Naive thymus-derived CD8-positive, alpha-beta T cell (primary cell): Measurements from ENCODE around the gene SPC25. TPM values are rescaled to one million over a fixed set of nuclear protein-coding genes. Genes with fewer than 3 reads are reported as not detected.
A peak's percentile ranks its signal among the peaks of the same experiment; 100 is the strongest.
"Not testable (repeated sequence)": the region's sequence is repeated elsewhere in the genome, so short reads cannot be mapped to it uniquely, and the experiment has no call there.

Experiments used
- ATAC-seq, 2 donors: fragments of 150-1000 bp; cut with Tn5 transposase in 1 of 2; sonication (Bioruptor Pico), chemical (Tn5 transposase) in 1 of 2; 1 replicate in 1 of 2; 2 replicates in 1 of 2; pipeline ENCODE4 v1.10.0; 2021; ENCODE audit warnings: mild to moderate bottlenecking in 2 of 2, moderate library complexity in 2 of 2
- POLR2A ChIA-PET: fragments of 350-600 bp; sonication (Branson Sonifier 250); formaldehyde crosslinking; loops from one replicate; lab custom pipeline; 2021; ENCODE audit warnings: antibody characterized with exemption; lab: Charles Lee
- DNase-seq, 10 donors: peaks; one replicate each; pipeline versions ENCODE4 v3.0.0 to v3.0.0-alpha.2; 2020 to 2022
- H3K27ac Mint-ChIP-seq, 10 donors: one replicate each; pipeline ENCODE4 v1.8.0; 2020 to 2022; ENCODE audit warnings: mild to moderate bottlenecking in 10 of 10, mixed read lengths in 10 of 10, moderate library complexity in 4 of 10, inconsistent platforms in 1 of 10
- H3K27me3 Mint-ChIP-seq, 5 donors: one replicate each; pipeline ENCODE4 v1.8.0; 2021 to 2022; ENCODE audit warnings: mixed read lengths in 5 of 5
- H3K36me3 Mint-ChIP-seq, 3 donors: one replicate each; pipeline ENCODE4 v1.8.0; 2020 to 2022; ENCODE audit warnings: mixed read lengths in 3 of 3, mild to moderate bottlenecking in 2 of 3, inconsistent platforms in 1 of 3
- H3K4me1 Mint-ChIP-seq, 4 donors: one replicate each; pipeline ENCODE4 v1.8.0; 2021 to 2022; ENCODE audit warnings: mixed read lengths in 4 of 4
- H3K4me3 Mint-ChIP-seq, 10 donors: one replicate each; pipeline ENCODE4 v1.8.0; 2020 to 2022; ENCODE audit warnings: mild to moderate bottlenecking in 10 of 10, mixed read lengths in 10 of 10, moderate library complexity in 6 of 10, inconsistent platforms in 1 of 10
- H3K9me3 Mint-ChIP-seq, 9 donors: one replicate each; pipeline ENCODE4 v1.8.0; 2020 to 2022; ENCODE audit warnings: mixed read lengths in 9 of 9, mild to moderate bottlenecking in 3 of 9, inconsistent platforms in 1 of 9, moderate library complexity in 1 of 9
- polyA plus RNA-seq, 3 donors: library from polyadenylated mRNA; unstranded; fragments of 300-500 nt; fragmentation: Illumina TruSeq; gene quantifications; one replicate each; pipeline ENCODE4 v1.2.3, GENCODE V29; 2021
- total RNA-seq, 8 experiments: library from RNA in 2 of 8; stranded (reverse) in 2 of 8; gene quantifications; one replicate each; pipeline ENCODE4 v1.2.3 and lab custom pipeline; 2021 to 2026

The SPC25 gene, protein sequence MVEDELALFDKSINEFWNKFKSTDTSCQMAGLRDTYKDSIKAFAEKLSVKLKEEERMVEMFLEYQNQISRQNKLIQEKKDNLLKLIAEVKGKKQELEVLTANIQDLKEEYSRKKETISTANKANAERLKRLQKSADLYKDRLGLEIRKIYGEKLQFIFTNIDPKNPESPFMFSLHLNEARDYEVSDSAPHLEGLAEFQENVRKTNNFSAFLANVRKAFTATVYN
- total RNA-seq, result under 1 TPM in 1 of 2 experiments, not detected in 1; 0.26 TPM
- not detected for polyA plus RNA-seq
- total RNA-seq (lab: John Stamatoyannopoulos, UW), result 0 to 0.49 (median 0) reads per million in 6 experiments

DNA sequence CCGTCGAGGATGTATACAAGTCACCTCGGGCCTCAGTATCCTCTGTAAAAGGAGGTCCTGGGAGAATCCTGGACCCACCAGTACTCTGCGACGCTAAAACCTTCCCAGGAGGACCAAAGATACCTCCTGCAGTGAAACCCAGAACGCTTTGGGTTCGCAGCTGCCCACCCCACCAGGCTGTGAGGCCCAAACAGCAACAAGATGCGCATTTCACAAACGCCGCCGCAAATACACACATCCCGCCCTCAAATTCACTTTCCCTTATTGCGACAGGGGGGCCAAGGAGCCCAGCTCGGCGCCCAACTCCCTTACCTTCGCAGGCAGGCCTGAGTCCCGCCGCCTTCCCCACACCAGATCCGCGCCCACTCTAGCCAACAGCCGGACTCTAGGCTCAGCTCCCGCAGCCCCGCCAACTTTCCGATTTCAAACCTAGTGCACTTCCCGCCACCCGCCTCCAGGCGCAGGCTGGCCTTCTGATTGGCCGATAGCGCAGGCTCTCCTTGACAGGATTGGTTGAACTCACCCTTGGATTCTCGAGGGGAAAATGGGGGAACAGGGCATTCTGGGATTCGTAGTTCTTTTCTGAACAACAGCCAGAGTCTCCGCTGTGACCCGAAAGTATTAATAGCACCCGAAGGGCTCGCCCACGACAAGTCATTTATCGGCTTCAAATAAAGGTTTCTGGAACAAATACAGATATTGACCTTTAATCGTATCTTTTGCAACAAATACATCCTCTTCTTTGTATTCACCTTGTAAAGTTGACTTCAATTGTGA lies at the start of gene SPC25:
TSS of gene SPC25 (minus strand) at position 425 of the 777 bp plus-strand sequence. CDS start 911 bp downstream, outside the sequence.
- peak within 1 kb of the TSS; percentile 88 to 99 (median 93) for H3K4me3 Mint-ChIP-seq
- POLR2A ChIA-PET, result no interaction called here
- H3K36me3 Mint-ChIP-seq, result no peaks in the 10 kb centered on the region
- H3K27ac Mint-ChIP-seq, result peak within 1 kb of the TSS in 7 of 10 donors; percentile 1 to 78 (median 41)
- DNase-seq, result peak; percentile 71 to 92 (median 82)
- peaks cover 4 to 14% (median 9%) of the 10 kb centered on the region in 4 donors for H3K4me1 Mint-ChIP-seq
- no peaks in the 10 kb centered on the region for H3K9me3 Mint-ChIP-seq
- H3K27me3 Mint-ChIP-seq, result peaks cover 3 to 18% (median 4%) of the 10 kb centered on the region in 5 donors
- peak; percentile 99 to 100 for ATAC-seq

DNA sequence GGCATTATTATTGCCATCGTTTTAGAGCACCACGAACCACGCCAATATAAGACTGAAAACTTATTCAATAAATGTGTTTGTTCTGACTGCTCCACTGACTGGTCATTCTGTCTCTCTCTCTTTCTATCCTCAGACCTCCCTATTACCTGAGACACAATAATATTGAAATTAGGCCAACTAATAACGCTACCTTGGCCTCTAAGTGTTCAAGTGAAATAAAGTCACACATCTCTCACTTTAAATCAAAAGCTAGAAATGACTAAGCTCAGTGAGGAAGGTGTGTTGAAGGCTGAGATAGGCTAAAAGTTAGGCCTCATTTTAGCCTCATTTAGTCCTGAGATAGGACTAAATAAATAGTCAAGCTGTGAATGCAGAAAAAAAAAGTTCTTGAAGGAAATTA lies 49.7 kb upstream of the SPC25 start:
- ATAC-seq (no peak), DNase-seq (no peak)
- POLR2A ChIA-PET, result no interaction called here
- Mint-ChIP-seq H3K4me1 (no peaks in the 10 kb centered on the region), H3K4me3 (no peak overlapping the region), H3K36me3 (no peaks in the 10 kb centered on the region), H3K9me3 (no peaks in the 10 kb centered on the region), H3K27ac (no peak overlapping the region), H3K27me3 (peaks cover 0 to 12% (median 1%) of the 10 kb centered on the region in 5 donors)

DNA sequence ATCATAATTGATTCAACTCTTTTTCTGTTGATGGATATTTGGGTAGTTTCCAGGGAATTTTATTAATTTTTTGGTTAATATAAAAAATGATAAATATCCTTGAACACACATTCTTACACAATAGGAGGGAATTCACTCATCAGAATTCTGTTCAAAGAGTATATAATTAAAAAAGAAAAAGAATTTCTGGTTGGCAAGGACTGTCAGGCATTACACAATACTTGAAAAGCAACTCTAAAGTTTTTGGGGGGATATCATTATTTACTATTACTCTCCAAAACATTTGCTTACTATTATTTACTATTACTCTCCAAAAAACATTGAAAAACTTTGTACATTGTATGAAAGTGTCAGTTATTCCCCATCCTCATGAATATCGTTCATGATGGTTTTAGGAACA lies 48.8 kb upstream of the SPC25 start:
- Mint-ChIP-seq H3K4me3 (no peak overlapping the region), H3K9me3 (no peaks in the 10 kb centered on the region), H3K36me3 (no peaks in the 10 kb centered on the region), H3K4me1 (no peaks in the 10 kb centered on the region), H3K27me3 (peaks cover 0 to 19% (median 4%) of the 10 kb centered on the region in 5 donors), H3K27ac (no peak overlapping the region)
- DNase-seq (no peak), ATAC-seq (no peak)
- POLR2A ChIA-PET, result no interaction called here

DNA sequence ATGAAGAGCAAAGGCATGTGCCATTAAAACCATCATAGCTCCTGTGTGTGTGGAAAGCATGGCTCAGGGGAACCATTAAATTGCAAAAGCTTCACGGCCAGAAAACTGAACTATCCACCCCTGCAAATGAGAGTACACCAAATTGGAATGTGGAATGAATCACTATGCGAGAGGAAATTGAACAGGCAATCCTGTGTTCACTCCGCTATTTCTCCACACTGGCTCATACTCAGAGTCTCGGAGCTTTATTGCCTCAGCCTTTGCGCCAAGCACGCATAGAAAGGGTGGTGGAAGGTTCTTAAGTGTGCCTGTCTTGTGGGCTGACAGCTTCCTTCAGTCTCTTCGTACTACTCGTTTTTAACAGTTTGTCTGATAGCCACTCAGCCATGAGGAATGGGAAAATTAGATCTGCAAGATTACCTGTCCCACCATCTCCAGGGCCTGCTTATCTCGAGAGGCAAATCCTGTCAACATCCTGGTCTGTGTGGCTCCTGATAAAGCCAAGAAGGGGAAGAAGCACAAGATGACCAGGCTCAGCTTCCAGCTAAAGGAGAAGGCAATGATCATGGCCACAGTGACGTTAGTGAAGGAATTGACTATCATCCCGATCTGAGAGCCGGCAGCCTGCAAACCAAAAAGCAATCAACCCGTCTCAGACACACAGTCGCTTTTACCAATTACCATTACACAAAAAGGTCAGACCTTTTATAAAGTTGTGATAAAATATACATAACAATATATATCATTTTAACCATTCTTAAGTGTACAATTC lies 45.8 kb upstream of the SPC25 start:
- Mint-ChIP-seq H3K9me3 (peaks cover 0 to 2% (median 0%) of the 10 kb centered on the region in 9 donors), H3K4me1 (peaks cover 0 to 3% (median 0%) of the 10 kb centered on the region in 4 donors), H3K27ac (no peak overlapping the region), H3K36me3 (no peaks in the 10 kb centered on the region), H3K4me3 (no peak overlapping the region), H3K27me3 (peaks cover 2 to 27% (median 8%) of the 10 kb centered on the region in 5 donors)
- no peak for ATAC-seq
- POLR2A ChIA-PET, result no interaction called here
- DNase-seq, result no peak

DNA sequence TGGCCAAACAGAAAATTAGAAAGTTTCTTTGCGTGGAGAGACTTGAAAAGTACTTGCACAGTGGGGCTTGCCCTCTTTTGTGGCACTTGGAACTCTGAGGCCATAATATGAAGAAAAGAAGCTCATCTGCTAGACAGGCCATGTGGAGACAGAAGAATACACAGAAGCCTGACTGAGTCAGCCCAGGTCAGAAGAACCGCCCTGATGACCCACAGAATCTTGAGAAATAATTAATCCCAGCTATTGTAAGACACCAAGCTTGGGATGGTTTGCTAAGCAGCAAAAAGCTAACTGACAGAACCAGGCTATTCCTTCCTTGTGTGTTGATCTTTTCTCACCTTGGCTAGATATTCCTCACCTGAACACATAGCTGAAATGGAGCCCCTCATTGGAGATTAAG lies 44.6 kb upstream of the SPC25 start:
- H3K36me3 Mint-ChIP-seq, result no peaks in the 10 kb centered on the region
- no peak overlapping the region for H3K4me3 Mint-ChIP-seq
- POLR2A ChIA-PET, result no interaction called here
- peaks cover 0 to 3% (median 0%) of the 10 kb centered on the region in 4 donors for H3K4me1 Mint-ChIP-seq
- H3K27me3 Mint-ChIP-seq, result peaks cover 2 to 27% (median 8%) of the 10 kb centered on the region in 5 donors
- no peak overlapping the region for H3K27ac Mint-ChIP-seq
- ATAC-seq, result no peak
- peaks cover 0 to 2% (median 0%) of the 10 kb centered on the region in 9 donors for H3K9me3 Mint-ChIP-seq
- DNase-seq, result no peak

DNA sequence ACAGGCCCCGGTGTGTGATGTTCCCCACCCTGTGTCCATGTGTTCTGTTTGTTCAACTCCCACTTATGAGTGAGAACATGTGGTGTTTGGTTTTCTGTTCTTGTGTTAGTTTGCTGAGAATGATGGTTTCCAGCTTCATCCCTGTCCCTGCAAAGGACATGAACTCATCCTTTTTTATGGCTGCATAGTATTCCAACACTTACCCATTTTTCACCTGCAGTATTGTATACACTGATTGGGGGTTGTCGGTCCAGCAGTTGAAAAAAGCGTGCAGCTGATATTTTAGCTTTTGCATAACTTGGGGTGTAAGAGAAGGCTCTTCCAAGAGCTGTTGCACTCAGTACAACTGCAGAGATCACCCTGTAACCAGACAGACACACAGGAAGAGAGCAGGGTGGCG lies 41.9 kb upstream of the SPC25 start:
- H3K4me3 Mint-ChIP-seq, H3K27ac Mint-ChIP-seq, DNase-seq, H3K9me3 Mint-ChIP-seq, ATAC-seq, H3K4me1 Mint-ChIP-seq, H3K36me3 Mint-ChIP-seq, POLR2A ChIA-PET: not testable (repeated sequence)
- peaks cover 4 to 27% (median 11%) of the 10 kb centered on the region in 5 donors for H3K27me3 Mint-ChIP-seq

DNA sequence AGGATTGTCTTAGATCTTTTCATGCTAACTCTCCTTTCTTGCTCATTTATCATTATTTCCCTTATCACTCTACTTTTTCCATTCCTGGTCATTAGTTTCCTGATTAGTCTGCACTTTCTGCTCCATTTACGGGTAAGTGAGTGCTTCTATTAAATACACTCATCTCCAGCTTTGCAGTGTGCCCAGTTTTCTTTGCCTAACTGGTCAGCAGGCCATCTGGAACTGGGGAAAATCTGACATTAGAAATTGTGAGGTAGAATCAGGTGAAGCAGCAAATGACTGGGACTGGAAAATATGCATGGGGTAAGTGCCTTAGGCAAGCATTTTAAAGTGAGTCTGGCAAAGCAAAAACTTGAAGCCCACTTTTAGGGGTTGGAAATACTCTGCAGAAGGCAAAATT lies 40.0 kb upstream of the SPC25 start:
- peaks cover 0 to 2% (median 0%) of the 10 kb centered on the region in 9 donors for H3K9me3 Mint-ChIP-seq
- ATAC-seq (no peak), DNase-seq (no peak)
- H3K4me1 Mint-ChIP-seq, result peaks cover 0 to 4% (median 1%) of the 10 kb centered on the region in 4 donors
- H3K27me3 Mint-ChIP-seq, result peaks cover 8 to 24% (median 15%) of the 10 kb centered on the region in 5 donors
- no peak overlapping the region for H3K27ac Mint-ChIP-seq
- H3K36me3 Mint-ChIP-seq, result no peaks in the 10 kb centered on the region
- POLR2A ChIA-PET, result no interaction called here
- H3K4me3 Mint-ChIP-seq, result no peak overlapping the region

DNA sequence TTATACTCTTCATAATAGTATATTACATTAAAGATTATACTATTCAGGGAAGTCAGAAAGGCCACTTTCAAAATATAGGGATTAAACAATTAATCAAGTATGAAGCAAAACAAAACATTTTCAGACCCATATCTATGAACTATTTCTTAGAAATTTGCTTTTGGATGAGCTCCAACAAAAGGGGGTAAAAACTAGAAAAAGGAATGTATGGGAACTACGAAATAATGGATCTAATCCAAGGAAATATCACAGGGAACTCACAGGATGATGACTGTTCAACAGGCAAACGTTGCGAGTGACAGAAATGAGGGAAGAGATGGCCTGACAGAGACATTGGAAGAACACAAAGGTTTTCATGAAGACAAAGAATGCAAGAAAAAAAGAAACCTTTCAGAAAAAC lies 38.8 kb upstream of the SPC25 start:
- H3K36me3 Mint-ChIP-seq, result no peaks in the 10 kb centered on the region
- peaks cover 0 to 2% (median 0%) of the 10 kb centered on the region in 9 donors for H3K9me3 Mint-ChIP-seq
- no peak overlapping the region for H3K4me3 Mint-ChIP-seq
- H3K27ac Mint-ChIP-seq, result no peak overlapping the region
- POLR2A ChIA-PET, result no interaction called here
- ATAC-seq (no peak), DNase-seq (no peak)
- H3K27me3 Mint-ChIP-seq, result peaks cover 8 to 20% (median 10%) of the 10 kb centered on the region in 5 donors
- H3K4me1 Mint-ChIP-seq, result peaks cover 0 to 4% (median 1%) of the 10 kb centered on the region in 4 donors

DNA sequence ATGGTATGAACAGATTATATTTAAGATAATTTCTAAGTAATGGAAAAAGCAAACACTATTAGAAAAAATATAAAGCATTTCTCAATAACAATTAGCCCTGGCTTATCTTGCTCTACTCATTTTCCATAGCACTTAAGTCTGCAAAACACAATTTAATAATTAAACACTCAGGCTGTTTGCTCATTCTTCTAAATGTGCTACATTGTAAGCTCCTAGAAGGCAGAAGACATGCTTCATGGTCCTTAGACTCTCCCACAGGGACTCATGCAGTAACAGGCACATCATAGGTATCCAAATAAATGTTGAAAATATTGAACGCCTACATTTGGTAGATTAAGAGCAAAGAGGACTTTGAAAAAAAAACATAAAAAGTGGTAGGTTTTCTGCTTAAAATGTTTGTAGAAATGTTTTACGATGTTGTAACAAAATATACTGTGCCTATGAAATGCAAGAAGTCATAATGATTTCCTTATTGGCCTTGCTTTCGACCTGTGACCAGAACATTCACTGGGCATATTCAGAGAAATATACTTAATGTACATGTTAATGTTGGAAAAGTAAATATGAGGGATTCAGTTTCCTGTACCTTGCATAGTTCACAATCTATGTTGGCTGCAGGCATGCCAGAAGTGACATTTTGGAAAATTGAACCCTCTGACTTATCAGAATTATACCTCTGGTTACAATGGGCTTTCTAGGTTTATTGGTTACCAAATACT lies 38.0 kb upstream of the SPC25 start:
- Mint-ChIP-seq H3K4me3 (no peak overlapping the region), H3K27ac (no peak overlapping the region), H3K4me1 (peaks cover 0 to 4% (median 1%) of the 10 kb centered on the region in 4 donors), H3K9me3 (peaks cover 0 to 2% (median 0%) of the 10 kb centered on the region in 9 donors), H3K27me3 (peaks cover 13 to 23% (median 15%) of the 10 kb centered on the region in 5 donors), H3K36me3 (no peaks in the 10 kb centered on the region)
- ATAC-seq (no peak), DNase-seq (no peak)
- POLR2A ChIA-PET, result no interaction called here

DNA sequence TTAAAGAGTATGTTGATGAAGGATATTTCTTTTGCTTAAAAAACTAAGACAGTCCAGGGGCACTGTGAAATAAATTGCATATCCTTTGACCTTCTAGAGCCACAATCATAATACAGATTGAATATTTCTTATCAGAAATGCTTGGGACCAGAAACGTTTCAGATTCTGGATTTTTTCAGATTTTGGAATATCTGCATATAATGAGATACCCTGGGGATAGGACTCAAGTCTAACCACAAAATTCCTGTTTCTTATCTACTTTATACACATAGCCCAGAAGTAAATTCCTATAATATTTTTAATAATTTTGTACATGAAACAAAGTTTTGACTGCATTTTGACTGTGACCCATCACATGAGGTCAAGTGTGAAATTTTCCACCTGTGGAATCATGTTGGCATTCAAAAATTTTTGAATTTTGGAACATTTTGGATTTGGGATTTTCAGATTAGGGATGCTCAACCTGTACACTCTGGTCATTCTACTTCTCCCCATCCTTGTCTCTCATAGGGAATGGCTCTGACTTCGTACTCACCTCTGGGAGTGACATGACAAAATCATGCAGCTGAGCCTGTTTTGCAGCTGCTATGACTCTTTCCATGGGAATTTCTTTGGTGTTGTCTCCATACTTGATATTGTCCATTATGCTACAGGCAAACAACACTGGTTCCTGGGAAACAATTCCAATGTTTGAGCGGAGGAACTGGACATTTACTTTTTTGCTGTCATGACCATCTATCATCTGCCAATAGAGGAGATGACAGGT lies 36.6 kb upstream of the SPC25 start:
- no peak overlapping the region for H3K4me3 Mint-ChIP-seq
- POLR2A ChIA-PET, result no interaction called here
- no peak for ATAC-seq
- H3K36me3 Mint-ChIP-seq, result no peaks in the 10 kb centered on the region
- H3K27ac Mint-ChIP-seq, result peak overlapping the region in 1 of 10 donors; percentile 9
- peaks cover 0 to 4% (median 0%) of the 10 kb centered on the region in 4 donors for H3K4me1 Mint-ChIP-seq
- H3K27me3 Mint-ChIP-seq, result peaks cover 19 to 27% (median 21%) of the 10 kb centered on the region in 5 donors
- H3K9me3 Mint-ChIP-seq, result no peaks in the 10 kb centered on the region
- DNase-seq, result no peak

DNA sequence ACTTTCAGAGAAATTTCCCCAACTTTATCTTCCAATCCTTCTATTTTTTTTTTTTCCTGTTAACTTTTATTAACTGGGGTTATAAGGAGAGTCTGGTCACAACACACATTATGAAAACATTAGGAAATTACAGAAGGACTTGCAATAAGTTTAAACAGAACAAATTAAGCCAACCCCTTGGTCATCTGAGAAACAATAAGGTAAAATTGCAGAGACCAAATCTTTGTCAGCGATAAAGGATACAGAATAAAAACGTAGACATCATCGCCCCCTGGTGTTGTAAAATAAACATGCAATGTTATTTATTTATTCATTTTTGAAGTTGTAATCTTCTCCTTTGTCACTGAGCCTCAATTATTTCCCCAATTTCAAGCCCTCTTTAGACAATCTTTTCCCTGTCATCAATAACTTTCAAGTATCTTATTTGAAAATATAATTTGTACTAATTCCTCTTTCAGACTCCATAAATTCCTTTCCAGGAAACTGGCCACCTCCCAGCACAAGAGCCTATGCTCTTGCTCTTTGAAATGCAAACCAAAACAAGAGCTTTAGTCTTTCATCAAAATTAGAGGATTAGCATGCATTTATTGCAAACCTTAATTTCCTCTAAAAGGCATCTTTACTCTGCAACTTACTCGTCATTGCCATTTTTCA lies 30.4 kb upstream of the SPC25 start:
- Mint-ChIP-seq H3K9me3 (peaks cover 0 to 8% (median 3%) of the 10 kb centered on the region in 9 donors), H3K4me1 (peaks cover 0 to 3% (median under 1%) of the 10 kb centered on the region in 4 donors), H3K27me3 (peaks cover 13 to 22% (median 17%) of the 10 kb centered on the region in 5 donors), H3K36me3 (no peaks in the 10 kb centered on the region), H3K27ac (no peak overlapping the region), H3K4me3 (no peak overlapping the region)
- no peak for ATAC-seq
- POLR2A ChIA-PET, result no interaction called here
- peak in 4 of 10 donors; percentile 7 to 47 (median 42) for DNase-seq
